Measurements from ENCODE around the gene BRAF.

- 0 out of 4 replicates have a peak, but pooled peaks of 1 of the 3 experiments have one; percentile 2 for TF ChIP-seq CTCF (IDR thresholded peaks at IDR 0.05; ENCODE audit: control extremely low read depth in 1 of 3, insufficient read depth in 1 of 3, low read depth in 1 of 3, low read length in 3 of 3)
- no peak for TF ChIP-seq CEBPB (IDR thresholded peaks at IDR 0.05; ENCODE audit: low read depth, low read length)
- no peak for TF ChIP-seq EZH2 (IDR thresholded peaks at IDR 0.05; ENCODE audit: low read depth, low read length, severe bottlenecking)
- no peak for TF ChIP-seq SIRT6 (IDR thresholded peaks at IDR 0.05; ENCODE audit: low read length)
- TF ChIP-seq BRCA1 (IDR thresholded peaks at IDR 0.05; ENCODE audit: low read depth, low read length), result no peak
- no peak for TF ChIP-seq KDM1A (IDR thresholded peaks at IDR 0.05; ENCODE audit: borderline replicate concordance, low read length)
- TF ChIP-seq POLR2AphosphoS5 (IDR thresholded peaks at IDR 0.05; ENCODE audit: low read depth, low read length), result no peak
- no peak for TF ChIP-seq SIX5 (IDR thresholded peaks at IDR 0.05; ENCODE audit: low read depth, low read length)
- no peak for TF ChIP-seq GABPA (IDR thresholded peaks at IDR 0.05; ENCODE audit: borderline replicate concordance, insufficient read depth, low read length)
Observed at GRCh38 chr7:140966561-140967233, 42.0 kb upstream of the BRAF start.
